HepG2 (cell line): ENCODE data around the gene TOMM20. TPM values are rescaled to one million over a fixed set of nuclear protein-coding genes. Genes with fewer than 3 reads are reported as not detected.

Source experiments
- BCLAF1 ChIP-seq: fragments of 450-650 bp; IDR thresholded peaks from 2 replicates; pipeline ENCODE4 v1.6.1; 2017; ENCODE audit warnings: mild to moderate bottlenecking
- CREB3 ChIP-seq: sonication (generic); formaldehyde crosslinking; IDR thresholded peaks from 2 replicates; pipeline ENCODE4 v1.5.0; 2020; ENCODE audit warnings: missing genetic modification reagents
- DRAP1 ChIP-seq: IDR thresholded peaks from 2 replicates; pipeline ENCODE4 v1.6.1; 2016; ENCODE audit warnings: missing genetic modification reagents, missing compliant biosample characterization
- DZIP1 ChIP-seq: sonication (generic); formaldehyde crosslinking; IDR thresholded peaks from 2 replicates; pipeline ENCODE4 v1.5.0; 2020; ENCODE audit warnings: mild to moderate bottlenecking, missing genetic modification reagents
- KDM5B ChIP-seq: sonication (generic); formaldehyde crosslinking; IDR thresholded peaks from 2 replicates; pipeline ENCODE4 v1.4.0; 2020; ENCODE audit warnings: missing genetic modification reagents, mild to moderate bottlenecking, borderline replicate concordance
- KLF15 ChIP-seq: sonication (generic); formaldehyde crosslinking; IDR thresholded peaks from 2 replicates; pipeline ENCODE4 v1.8.1; 2023; ENCODE audit warnings: borderline replicate concordance, mild to moderate bottlenecking, inconsistent platforms, missing genetic modification reagents, mixed read lengths
- PHF8 ChIP-seq: sonication (generic); formaldehyde crosslinking; IDR thresholded peaks from 2 replicates; pipeline ENCODE4 v1.5.0; 2020; ENCODE audit warnings: missing genetic modification reagents
- SIN3B ChIP-seq: fragments of 150-350 bp; IDR thresholded peaks from 2 replicates; pipeline ENCODE4 v1.6.1; 2014; ENCODE audit warnings: low read length
- SKI ChIP-seq: fragments of 450-650 bp; IDR thresholded peaks from one replicate; pipeline ENCODE4 v1.6.1; 2018; ENCODE audit warnings: mild to moderate bottlenecking; ENCODE audit not compliant: partially characterized antibody
- SMAD9 ChIP-seq: sonication (generic); formaldehyde crosslinking; IDR thresholded peaks from 2 replicates; pipeline ENCODE4 v1.5.1; 2020; ENCODE audit warnings: mild to moderate bottlenecking, missing genetic modification reagents
- TAF1 ChIP-seq: sonication (generic); formaldehyde crosslinking; IDR thresholded peaks from 2 replicates; pipeline ENCODE4 v1.4.0; 2020; ENCODE audit warnings: missing genetic modification reagents
- TAF15 ChIP-seq: fragments of 200-400 bp; formaldehyde crosslinking; IDR thresholded peaks from one replicate; pipeline ENCODE4 v1.6.1; 2018; ENCODE audit warnings: mild to moderate bottlenecking, low read depth, low read length; ENCODE audit not compliant: poor library complexity, severe bottlenecking
- ZHX2 ChIP-seq, 2 experiments: sonication (generic) in 1 of 2; formaldehyde crosslinking in 1 of 2; IDR thresholded peaks; 2 replicates each; pipeline versions ENCODE4 v1.6.1 to v1.9.0; 2014 to 2022; ENCODE audit warnings: antibody characterized with exemption in 1 of 2, borderline replicate concordance in 1 of 2, inconsistent platforms in 1 of 2, low read depth in 1 of 2, missing genetic modification reagents in 1 of 2
- ZMAT3 ChIP-seq: sonication (generic); formaldehyde crosslinking; conservative IDR thresholded peaks from 2 replicates; pipeline ENCODE4 v1.7.0; 2021; ENCODE audit warnings: missing genetic modification reagents
- ZNF713 ChIP-seq: sonication (generic); formaldehyde crosslinking; IDR thresholded peaks from 2 replicates; pipeline ENCODE4 v1.4.0; 2020; ENCODE audit warnings: mild to moderate bottlenecking, missing genetic modification reagents
- polyA plus RNA-seq, 8 experiments: library from polyadenylated mRNA; depleted of rRNA in 3 of 8; stranded (reverse) in 7 of 8; unstranded in 1 of 8; fragments of >200 nt; fragmentation: Illumina TruSeq in 4 of 8; extraction: Trizol in 4 of 8; gene quantifications; 2 replicates each; pipeline versions ENCODE4 v1.2.1 to v1.2.3, GENCODE V29; 2011 to 2016; ENCODE audit warnings: low read depth in 4 of 8, missing spikeins in 1 of 8, mixed read lengths in 1 of 8; ENCODE audit not compliant: insufficient read depth in 1 of 8
- total RNA-seq, 5 experiments: library from RNA; depleted of rRNA; stranded (reverse); fragments of >200 nt; fragmentation: Illumina TruSeq; extraction: Trizol; gene quantifications; 2 replicates each; pipeline ENCODE4 v1.2.3, GENCODE V29; 2016; ENCODE audit warnings: low read depth in 1 of 5

TOMM20 gene
- total and polyA plus RNA-seq, 2 of the 13 experiments (the other 11 are each of a cell fraction or from before 2014, with no cell fraction given): 153 to 376 TPM

GRCh38 chr1:235073331-235073967, 55.2 kb downstream of the TOMM20 start (continued):
- no peak for TF ChIP-seq BCLAF1
- peak; percentile 71 for TF ChIP-seq SKI
- 0 out of 2 replicates have a peak, but pooled peaks have one; percentile 7 for TF ChIP-seq DZIP1 (CRISPR knock-in tag)
- 0 out of 2 replicates have a peak, but pooled peaks have one; percentile 48 for TF ChIP-seq ZMAT3 (CRISPR knock-in tag)
- TF ChIP-seq SIN3B: no peak
- no peak for TF ChIP-seq CREB3
- peak; percentile 51; the same call in 1 of the 2 replicates for TF ChIP-seq PHF8 (CRISPR knock-in tag)
- TF ChIP-seq DRAP1: peak; percentile 85
- no peak for TF ChIP-seq ZNF713 (CRISPR knock-in tag)
- no peak for TF ChIP-seq TAF15
- TF ChIP-seq KDM5B (CRISPR knock-in tag): peak; percentile 85; the same call in 1 of the 2 replicates
- peak; percentile 78 for TF ChIP-seq TAF1 (CRISPR knock-in tag)
- 0 out of 2 replicates have a peak, but pooled peaks have one; percentile 54 for TF ChIP-seq KLF15 (CRISPR knock-in tag)
- TF ChIP-seq SMAD9 (CRISPR knock-in tag): peak; percentile 64; the same call in 1 of the 2 replicates
- peak; percentile 57; the same call in 1 of the 2 replicates for TF ChIP-seq ZHX2 (IDR thresholded peaks at IDR 0.05; ENCODE audit: low read depth)
- no peak for TF ChIP-seq ZHX2 (CRISPR knock-in tag; IDR thresholded peaks at IDR 0.05; ENCODE audit: borderline replicate concordance)
